Measurements from ENCODE around the gene CDRT15. TPM values are rescaled to one million over a fixed set of nuclear protein-coding genes. Genes with fewer than 3 reads are reported as not detected.
"Not testable (repeated sequence)": the region's sequence is repeated elsewhere in the genome, so short reads cannot be mapped to it uniquely, and the experiment has no call there.

CDRT15 gene
- polyA plus RNA-seq, 1 experiment: not detected

DNA sequence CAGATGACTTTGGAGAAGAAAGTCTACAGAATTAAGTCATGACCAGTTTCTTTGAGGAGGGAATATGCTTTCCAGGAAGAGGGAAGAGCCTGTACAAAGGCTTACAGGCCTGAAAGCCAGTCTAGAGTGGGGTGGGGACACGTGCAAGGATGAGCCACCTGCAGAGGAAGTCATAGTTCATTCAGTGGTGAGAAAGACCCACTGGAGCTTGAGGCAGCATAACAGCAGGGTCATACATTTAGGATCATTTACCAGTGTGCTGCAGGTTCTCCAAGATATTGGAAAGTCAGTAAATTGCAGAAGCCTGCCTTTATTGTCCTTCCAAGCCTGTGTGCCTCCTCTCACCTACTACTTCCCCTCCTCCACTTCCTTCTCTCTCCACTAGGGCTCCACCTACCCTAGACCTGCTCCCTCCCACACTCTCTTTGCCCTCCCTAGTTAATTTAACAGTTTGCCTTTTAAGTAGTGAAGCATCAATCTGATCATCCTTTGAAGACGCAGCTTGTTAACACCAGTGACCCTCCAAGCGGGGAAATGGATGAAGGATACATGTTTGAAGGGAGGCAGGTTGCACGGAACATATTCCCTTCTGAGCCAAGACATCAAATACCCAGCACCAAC, 40.2 kb downstream of the CDRT15 start:
- TF ChIP-seq, protein P1, sequence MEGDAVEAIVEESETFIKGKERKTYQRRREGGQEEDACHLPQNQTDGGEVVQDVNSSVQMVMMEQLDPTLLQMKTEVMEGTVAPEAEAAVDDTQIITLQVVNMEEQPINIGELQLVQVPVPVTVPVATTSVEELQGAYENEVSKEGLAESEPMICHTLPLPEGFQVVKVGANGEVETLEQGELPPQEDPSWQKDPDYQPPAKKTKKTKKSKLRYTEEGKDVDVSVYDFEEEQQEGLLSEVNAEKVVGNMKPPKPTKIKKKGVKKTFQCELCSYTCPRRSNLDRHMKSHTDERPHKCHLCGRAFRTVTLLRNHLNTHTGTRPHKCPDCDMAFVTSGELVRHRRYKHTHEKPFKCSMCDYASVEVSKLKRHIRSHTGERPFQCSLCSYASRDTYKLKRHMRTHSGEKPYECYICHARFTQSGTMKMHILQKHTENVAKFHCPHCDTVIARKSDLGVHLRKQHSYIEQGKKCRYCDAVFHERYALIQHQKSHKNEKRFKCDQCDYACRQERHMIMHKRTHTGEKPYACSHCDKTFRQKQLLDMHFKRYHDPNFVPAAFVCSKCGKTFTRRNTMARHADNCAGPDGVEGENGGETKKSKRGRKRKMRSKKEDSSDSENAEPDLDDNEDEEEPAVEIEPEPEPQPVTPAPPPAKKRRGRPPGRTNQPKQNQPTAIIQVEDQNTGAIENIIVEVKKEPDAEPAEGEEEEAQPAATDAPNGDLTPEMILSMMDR (IDR thresholded peaks at IDR 0.05; ENCODE audit: insufficient read depth, low read depth, low read length): no peak
- no peaks in the 10 kb centered on the region for H3K27me3 ChIP-seq (ENCODE audit: control insufficient read depth, insufficient read depth, low read length)
- no peak for DNase-seq (ENCODE audit: low read depth)
- H3K36me3 ChIP-seq (ENCODE audit: control insufficient read depth, insufficient read depth, low read length): no peaks in the 10 kb centered on the region
- no peak overlapping the region for H3K4me3 ChIP-seq (ENCODE audit: low read depth, low read length)
- POLR2A ChIA-PET: no interaction called here
- CTCF ChIA-PET: interaction anchor here (1.4 kb wide), 1 partner anchor 11 kb away, joined by 4 read pairs; no protein-coding TSS in a partner anchor

- CTCF ChIA-PET; H3K36me3 ChIP-seq (ENCODE audit: control insufficient read depth, insufficient read depth, low read length); DNase-seq (ENCODE audit: low read depth); H3K27me3 ChIP-seq (ENCODE audit: control insufficient read depth, insufficient read depth, low read length); H3K4me3 ChIP-seq (ENCODE audit: low read depth, low read length); POLR2A ChIA-PET: not testable (repeated sequence)
Measured at GRCh38 chr17:14192636-14193344, 43.9 kb downstream of the CDRT15 start.

DNA sequence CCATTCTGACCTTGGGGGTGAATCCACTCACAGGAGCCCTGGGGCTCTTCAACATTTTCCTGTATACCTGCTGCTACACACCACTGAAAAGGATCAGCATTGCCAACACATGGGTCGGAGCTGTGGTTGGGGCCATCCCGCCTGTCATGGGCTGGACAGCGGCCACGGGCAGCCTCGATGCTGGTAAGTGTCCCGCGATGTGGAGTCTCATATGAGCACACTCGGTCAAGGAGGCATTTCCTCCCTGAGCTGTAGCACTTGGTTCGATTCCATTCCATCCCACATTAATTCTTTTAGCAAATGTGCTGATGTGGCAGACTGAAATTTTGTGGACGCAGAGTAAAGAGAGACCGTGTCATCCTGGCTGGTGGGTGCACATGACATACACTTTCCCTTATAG, 44.6 kb downstream of the CDRT15 start:
- DNase-seq (ENCODE audit: low read depth); POLR2A ChIA-PET; H3K27me3 ChIP-seq (ENCODE audit: control insufficient read depth, insufficient read depth, low read length); H3K36me3 ChIP-seq (ENCODE audit: control insufficient read depth, insufficient read depth, low read length); H3K4me3 ChIP-seq (ENCODE audit: low read depth, low read length): not testable (repeated sequence)
- CTCF ChIA-PET: interaction anchor here (1.0 kb wide), 1 partner anchor 39 kb away, joined by 3 read pairs; no protein-coding TSS in a partner anchor

GRCh38 chr17:14191469-14191868, 45.2 kb downstream of the CDRT15 start:
- CTCF ChIA-PET: interaction anchor here (1.0 kb wide), 1 partner anchor 38 kb away, joined by 3 read pairs; no protein-coding TSS in a partner anchor
- H3K4me3 ChIP-seq (ENCODE audit: low read depth, low read length); POLR2A ChIA-PET; DNase-seq (ENCODE audit: low read depth); H3K36me3 ChIP-seq (ENCODE audit: control insufficient read depth, insufficient read depth, low read length); H3K27me3 ChIP-seq (ENCODE audit: control insufficient read depth, insufficient read depth, low read length): not testable (repeated sequence)

DNA sequence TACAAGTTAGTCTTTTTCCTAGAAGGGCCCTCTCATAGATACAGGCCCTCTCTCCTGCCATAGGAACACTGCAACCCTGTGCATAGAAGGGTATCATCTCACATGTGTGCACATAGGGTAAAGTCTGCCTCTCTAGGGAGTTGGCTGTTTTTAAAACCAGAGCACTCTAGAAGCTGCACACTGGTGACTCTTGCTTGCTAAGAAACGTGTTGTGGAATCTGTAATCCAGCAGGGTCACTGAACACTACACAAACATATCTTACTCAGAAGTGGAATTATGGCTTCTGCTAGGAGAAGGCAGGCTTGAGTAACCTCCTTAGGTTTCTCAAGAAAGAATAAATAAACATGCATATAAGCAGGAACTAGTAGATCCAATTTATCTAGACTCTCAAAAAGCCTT, 45.9 kb downstream of the CDRT15 start:
- DNase-seq (ENCODE audit: low read depth); POLR2A ChIA-PET; H3K4me3 ChIP-seq (ENCODE audit: low read depth, low read length); H3K36me3 ChIP-seq (ENCODE audit: control insufficient read depth, insufficient read depth, low read length); H3K27me3 ChIP-seq (ENCODE audit: control insufficient read depth, insufficient read depth, low read length): not testable (repeated sequence)
- CTCF ChIA-PET: interaction anchor here (1.0 kb wide), 1 partner anchor 37 kb away, joined by 3 read pairs; no protein-coding TSS in a partner anchor

GRCh38 chr17:14186443-14186842, 50.2 kb downstream of the CDRT15 start:
- H3K36me3 ChIP-seq (ENCODE audit: control insufficient read depth, insufficient read depth, low read length); DNase-seq (ENCODE audit: low read depth); H3K4me3 ChIP-seq (ENCODE audit: low read depth, low read length); CTCF ChIA-PET; H3K27me3 ChIP-seq (ENCODE audit: control insufficient read depth, insufficient read depth, low read length); POLR2A ChIA-PET: not testable (repeated sequence)

Other genes starting within 250 kb of the CDRT15 start
- gene COX10, start 167.4 kb downstream of the CDRT15 start, polyA plus RNA-seq (2011; rRNA removed): 11.9 and 13.1 TPM in 2 replicates
- 3.4 and 4.5 TPM in 2 replicates for gene HS3ST3B1, start 64.2 kb upstream of the CDRT15 start, polyA plus RNA-seq (2011; rRNA removed)

Measured in BJ (cell line).